H9 (cell line): ENCODE results near the gene PCBD2. TPM values are rescaled to one million over a fixed set of nuclear protein-coding genes. Genes with fewer than 3 reads are reported as not detected.

Experiments
- DNase-seq: peaks from one replicate; pipeline ENCODE4 v3.0.0-alpha.2; 2017
- H2AFZ ChIP-seq: one replicate; pipeline ENCODE4 v1.6.1; 2013; ENCODE audit warnings: mild to moderate bottlenecking, low read length, control low read depth, moderate library complexity
- H2AK5ac ChIP-seq: 2 replicates; pipeline ENCODE4 v1.6.1; 2013; ENCODE audit warnings: low read length, control low read depth, mixed read lengths; ENCODE audit not compliant: insufficient read length
- H2BK120ac ChIP-seq: one replicate; pipeline ENCODE4 v1.6.1; 2013; ENCODE audit warnings: low read depth, mild to moderate bottlenecking, low read length, control low read depth, inconsistent platforms; ENCODE audit not compliant: poor library complexity, severe bottlenecking
- H2BK12ac ChIP-seq: 2 replicates; pipeline ENCODE4 v1.6.1; 2013; ENCODE audit warnings: low read length, control low read depth, mixed read lengths, low read depth; ENCODE audit not compliant: insufficient read length
- H2BK15ac ChIP-seq: 2 replicates; pipeline ENCODE4 v1.6.1; 2013; ENCODE audit warnings: low read depth, low read length, control low read depth
- H2BK20ac ChIP-seq: one replicate; pipeline ENCODE4 v1.6.1; 2013; ENCODE audit warnings: low read depth, mild to moderate bottlenecking, low read length, control low read depth, inconsistent platforms; ENCODE audit not compliant: poor library complexity, severe bottlenecking
- H2BK5ac ChIP-seq: 2 replicates; pipeline ENCODE4 v1.6.1; 2013; ENCODE audit warnings: low read length, control low read depth, mixed read lengths; ENCODE audit not compliant: insufficient read length
- H3K14ac ChIP-seq: 2 replicates; pipeline ENCODE4 v1.6.1; 2013; ENCODE audit warnings: low read length, control low read depth; ENCODE audit not compliant: insufficient read depth
- H3K18ac ChIP-seq: 2 replicates; pipeline ENCODE4 v1.6.1; 2013; ENCODE audit warnings: low read depth, mild to moderate bottlenecking, mixed read lengths, low read length, control low read depth; ENCODE audit not compliant: insufficient read length
- H3K23ac ChIP-seq: 2 replicates; pipeline ENCODE4 v1.6.1; 2013; ENCODE audit warnings: low read length, control low read depth, mixed read lengths, low read depth; ENCODE audit not compliant: insufficient read length
- H3K23me2 ChIP-seq: 2 replicates; pipeline ENCODE4 v1.6.1; 2013; ENCODE audit warnings: low read depth, mild to moderate bottlenecking, mixed read lengths, low read length, control low read depth; ENCODE audit not compliant: insufficient read length, poor library complexity, severe bottlenecking
- H3K27ac ChIP-seq: 2 replicates; pipeline ENCODE4 v1.5.1; 2013; ENCODE audit warnings: low read length, control low read depth, mixed read lengths, low read depth; ENCODE audit not compliant: insufficient read length
- H3K27me3 ChIP-seq: 2 replicates; pipeline ENCODE4 v1.6.1; 2013; ENCODE audit warnings: low read length, control low read depth, inconsistent platforms; ENCODE audit not compliant: insufficient read depth
- H3K4ac ChIP-seq: 2 replicates; pipeline ENCODE4 v1.6.1; 2013; ENCODE audit warnings: low read depth, mild to moderate bottlenecking, control low read depth, inconsistent platforms, low read length, moderate library complexity
- H3K4me1 ChIP-seq: 2 replicates; pipeline ENCODE4 v1.6.1; 2013; ENCODE audit warnings: low read length, control low read depth, inconsistent platforms; ENCODE audit not compliant: insufficient read depth
- H3K4me2 ChIP-seq: 2 replicates; pipeline ENCODE4 v1.6.1; 2013; ENCODE audit warnings: low read length, control low read depth, mixed read lengths; ENCODE audit not compliant: insufficient read length, insufficient read depth
- H3K56ac ChIP-seq: 2 replicates; pipeline ENCODE4 v1.6.1; 2013; ENCODE audit warnings: low read depth, mild to moderate bottlenecking, mixed read lengths, low read length, control low read depth; ENCODE audit not compliant: insufficient read length
- H3K79me1 ChIP-seq: 2 replicates; pipeline ENCODE4 v1.6.1; 2013; ENCODE audit warnings: low read depth, mild to moderate bottlenecking, moderate library complexity, low read length, control low read depth, inconsistent platforms; ENCODE audit not compliant: insufficient read depth, poor library complexity, severe bottlenecking
- H3K79me2 ChIP-seq: 2 replicates; pipeline ENCODE4 v1.6.1; 2013; ENCODE audit warnings: low read length, control low read depth, inconsistent platforms; ENCODE audit not compliant: insufficient read depth
- H3K9ac ChIP-seq: 2 replicates; pipeline ENCODE4 v1.6.1; 2013; ENCODE audit warnings: low read length, control low read depth, mixed read lengths; ENCODE audit not compliant: insufficient read length; ENCODE audit errors: extremely low read depth
- H3K9me3 ChIP-seq: one replicate; pipeline ENCODE4 v1.6.1; 2013; ENCODE audit warnings: low read depth, low read length, inconsistent platforms; ENCODE audit not compliant: control insufficient read depth
- H3T11ph ChIP-seq: one replicate; pipeline ENCODE4 v1.6.1; 2013; ENCODE audit warnings: mild to moderate bottlenecking, low read length, control low read depth, inconsistent platforms
- H4K20me1 ChIP-seq: one replicate; pipeline ENCODE4 v1.6.1; 2013; ENCODE audit not compliant: control insufficient read depth, insufficient read length, insufficient read depth
- H4K5ac ChIP-seq: 2 replicates; pipeline ENCODE4 v1.6.1; 2013; ENCODE audit warnings: low read depth, mild to moderate bottlenecking, mixed read lengths, low read length, control low read depth; ENCODE audit not compliant: insufficient read length
- H4K8ac ChIP-seq: replicated peaks from 2 replicates; pipeline ENCODE4 v1.6.1; 2013; ENCODE audit warnings: low read length, control low read depth, mixed read lengths, low read depth; ENCODE audit not compliant: insufficient read length
- H4K91ac ChIP-seq: 2 replicates; pipeline ENCODE4 v1.6.1; 2013; ENCODE audit warnings: low read depth, mild to moderate bottlenecking, moderate library complexity, mixed read lengths, low read length, control low read depth; ENCODE audit not compliant: insufficient read length
- H3K27ac Mint-ChIP-seq, 3 experiments: 2 replicates in 2 of 3; 3 replicates in 1 of 3; pipeline ENCODE4 v1.8.0; 2020 to 2021; ENCODE audit warnings: mixed read lengths in 3 of 3, mild to moderate bottlenecking in 1 of 3, moderate library complexity in 1 of 3
- H3K27me3 Mint-ChIP-seq: 2 replicates; pipeline ENCODE4 v1.8.0; 2021; ENCODE audit warnings: low read depth, mild to moderate bottlenecking, moderate library complexity, mixed read lengths
- H3K36me3 Mint-ChIP-seq, 3 experiments: 2 replicates in 2 of 3; 3 replicates in 1 of 3; pipeline ENCODE4 v1.8.0; 2020 to 2021; ENCODE audit warnings: low read depth in 3 of 3, mixed read lengths in 3 of 3; ENCODE audit not compliant: insufficient read depth in 1 of 3
- H3K4me1 Mint-ChIP-seq, 2 experiments: 2 replicates each; pipeline ENCODE4 v1.8.0; 2020; ENCODE audit warnings: mixed read lengths in 2 of 2
- H3K4me3 Mint-ChIP-seq, 2 experiments: 2 replicates in 1 of 2; 3 replicates in 1 of 2; pipeline ENCODE4 v1.8.0; 2020 to 2021; ENCODE audit warnings: mild to moderate bottlenecking in 2 of 2, mixed read lengths in 2 of 2, moderate library complexity in 1 of 2
- H3K9me3 Mint-ChIP-seq, 2 experiments: 2 replicates in 1 of 2; 3 replicates in 1 of 2; pipeline ENCODE4 v1.8.0; 2020; ENCODE audit warnings: mild to moderate bottlenecking in 2 of 2, mixed read lengths in 2 of 2, moderate library complexity in 1 of 2
- WGBS: extraction: QIAGEN DNeasy Blood & Tissue Kit; methylation state at CpG from one replicate; pipeline ENCODE4 v1.1.7; 2013; ENCODE audit warnings: missing lambda C conversion rate, low lambda C conversion rate, mixed read lengths; ENCODE audit not compliant: insufficient read length; ENCODE audit errors: extremely low coverage; 5-methylcytosine and 5-hydroxymethylcytosine counted together
- total RNA-seq: library from RNA; stranded (reverse); gene quantifications from 2 replicates; pipeline ENCODE4 v1.2.1, GENCODE V29; 2021
- TF ChIP-seq, protein P1 (sequence below): fragments of 200-600 bp; sonication (generic); conservative IDR thresholded peaks from 3 replicates; pipeline ENCODE4 v1.8.0; 2021; ENCODE audit warnings: antibody characterized with exemption, mild to moderate bottlenecking

Gene PCBD2
- total RNA-seq, 1 experiment from 2014 or later: 11.9 TPM

DNA sequence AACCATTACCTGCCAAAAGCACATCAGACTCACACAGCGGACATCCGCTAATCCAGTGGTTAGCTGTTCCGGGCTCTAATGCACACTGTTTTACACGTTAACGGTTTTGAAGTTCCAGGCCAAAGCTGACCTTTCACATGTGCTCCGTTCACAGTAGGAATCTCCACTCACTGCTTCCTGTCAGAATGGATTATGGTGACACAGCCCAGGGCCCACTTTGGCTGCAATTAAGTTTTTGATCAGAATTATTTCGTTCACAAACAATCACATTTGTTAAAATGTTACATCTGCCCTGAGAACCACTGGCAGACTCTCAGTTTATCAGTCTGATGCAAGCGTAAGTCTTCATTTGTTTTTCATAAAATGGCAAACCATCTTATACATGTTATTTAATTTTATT, 32.6 kb downstream of the PCBD2 start:
- H3K4me2 ChIP-seq: no peak overlapping the region
- H3K18ac ChIP-seq: no peak overlapping the region
- no peak overlapping the region for H3K23ac ChIP-seq
- TF ChIP-seq, protein P1, sequence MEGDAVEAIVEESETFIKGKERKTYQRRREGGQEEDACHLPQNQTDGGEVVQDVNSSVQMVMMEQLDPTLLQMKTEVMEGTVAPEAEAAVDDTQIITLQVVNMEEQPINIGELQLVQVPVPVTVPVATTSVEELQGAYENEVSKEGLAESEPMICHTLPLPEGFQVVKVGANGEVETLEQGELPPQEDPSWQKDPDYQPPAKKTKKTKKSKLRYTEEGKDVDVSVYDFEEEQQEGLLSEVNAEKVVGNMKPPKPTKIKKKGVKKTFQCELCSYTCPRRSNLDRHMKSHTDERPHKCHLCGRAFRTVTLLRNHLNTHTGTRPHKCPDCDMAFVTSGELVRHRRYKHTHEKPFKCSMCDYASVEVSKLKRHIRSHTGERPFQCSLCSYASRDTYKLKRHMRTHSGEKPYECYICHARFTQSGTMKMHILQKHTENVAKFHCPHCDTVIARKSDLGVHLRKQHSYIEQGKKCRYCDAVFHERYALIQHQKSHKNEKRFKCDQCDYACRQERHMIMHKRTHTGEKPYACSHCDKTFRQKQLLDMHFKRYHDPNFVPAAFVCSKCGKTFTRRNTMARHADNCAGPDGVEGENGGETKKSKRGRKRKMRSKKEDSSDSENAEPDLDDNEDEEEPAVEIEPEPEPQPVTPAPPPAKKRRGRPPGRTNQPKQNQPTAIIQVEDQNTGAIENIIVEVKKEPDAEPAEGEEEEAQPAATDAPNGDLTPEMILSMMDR: no peak
- no peaks in the 10 kb centered on the region; the same call in 1 of the 2 replicates for H3K79me2 ChIP-seq
- H4K91ac ChIP-seq: no peak overlapping the region
- no peak for DNase-seq
- no peak overlapping the region for H4K8ac ChIP-seq
- no peak overlapping the region for H2BK15ac ChIP-seq
- H3K9me3 ChIP-seq: no peaks in the 10 kb centered on the region
- H4K5ac ChIP-seq: no peak overlapping the region
- H3K27ac ChIP-seq: no peak overlapping the region
- H2BK20ac ChIP-seq: no peak overlapping the region
- Mint-ChIP-seq H3K27me3 (no peaks in the 10 kb centered on the region), H3K9me3 (no peaks in the 10 kb centered on the region), H3K4me1 (peaks cover 5 to 7% of the 10 kb centered on the region in 2 experiments), H3K36me3 (peaks cover 0 to 22% (median 6%) of the 10 kb centered on the region in 3 experiments; a peak in 5 of 7 replicates), H3K4me3 (no peak overlapping the region), H3K27ac (no peak overlapping the region)
- no peaks in the 10 kb centered on the region for H3K27me3 ChIP-seq
- H2BK12ac ChIP-seq: no peak overlapping the region
- H3K14ac ChIP-seq: no peak overlapping the region
- no peaks in the 10 kb centered on the region for H3K4me1 ChIP-seq
- H3K9ac ChIP-seq: no peak overlapping the region
- H2AK5ac ChIP-seq: no peak overlapping the region
- no peak overlapping the region for H3T11ph ChIP-seq
- no peaks in the 10 kb centered on the region for H4K20me1 ChIP-seq
- no peak overlapping the region for H3K56ac ChIP-seq
- no peak overlapping the region for H3K4ac ChIP-seq
- H2BK120ac ChIP-seq: no peak overlapping the region
- WGBS: no CpG with 5 or more reads among the region's 8 CpGs
- no peak overlapping the region for H2AFZ ChIP-seq
- H3K23me2 ChIP-seq: no peaks in the 10 kb centered on the region
- H2BK5ac ChIP-seq: no peak overlapping the region
- H3K79me1 ChIP-seq: no peaks in the 10 kb centered on the region
